Neuron (in vitro differentiated cells): Measurements from ENCODE around the gene GIMD1.
"Not testable (repeated sequence)": the region's sequence is repeated elsewhere in the genome, so short reads cannot be mapped to it uniquely, and the experiment has no call there.

Source experiments
- H2AFZ ChIP-seq: one replicate; pipeline ENCODE4 v1.6.1; 2013; ENCODE audit warnings: low read depth, mild to moderate bottlenecking, inconsistent platforms, low read length, moderate library complexity
- H3K27me3 ChIP-seq: one replicate; pipeline ENCODE4 v1.6.1; 2013; ENCODE audit warnings: low read length; ENCODE audit not compliant: insufficient read depth
- H3K36me3 ChIP-seq: one replicate; pipeline ENCODE4 v1.6.1; 2013; ENCODE audit warnings: low read length; ENCODE audit not compliant: insufficient read depth
- H3K4me1 ChIP-seq: one replicate; pipeline ENCODE4 v1.6.1; 2013; ENCODE audit warnings: low read length; ENCODE audit not compliant: insufficient read depth
- H3K4me3 ChIP-seq: 2 replicates; pipeline ENCODE4 v1.5.1; 2013; ENCODE audit warnings: mild to moderate bottlenecking, low read length, moderate library complexity
- H3K9me3 ChIP-seq: one replicate; pipeline ENCODE4 v1.6.1; 2013; ENCODE audit warnings: low read length

Gene GIMD1

DNA sequence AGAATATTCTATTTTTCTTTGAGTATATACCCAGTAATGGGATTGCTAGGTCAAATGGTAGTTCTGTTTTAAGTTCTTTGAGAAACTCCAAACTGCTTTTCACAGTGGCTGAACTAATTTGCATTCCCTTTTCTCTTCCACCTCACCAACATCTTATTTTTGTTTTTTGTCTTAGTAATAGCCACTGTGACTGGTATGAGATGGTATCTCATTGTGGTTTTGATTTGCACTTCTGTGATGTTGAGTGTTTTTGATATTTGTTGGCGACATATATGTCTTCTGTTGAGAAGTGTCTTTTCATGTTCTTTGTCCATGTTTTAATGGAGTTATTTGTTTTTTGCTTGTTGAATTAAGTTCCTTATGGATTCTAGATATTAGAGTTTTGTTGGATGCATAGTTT lies 27.8 kb downstream of the GIMD1 start:
- no peaks in the 10 kb centered on the region for H3K27me3 ChIP-seq
- peaks cover 7% of the 10 kb centered on the region for H3K9me3 ChIP-seq
- H2AFZ ChIP-seq: no peak overlapping the region
- H3K4me3 ChIP-seq: no peak overlapping the region
- H3K36me3 ChIP-seq: peaks cover 27% of the 10 kb centered on the region
- H3K4me1 ChIP-seq: no peaks in the 10 kb centered on the region

DNA sequence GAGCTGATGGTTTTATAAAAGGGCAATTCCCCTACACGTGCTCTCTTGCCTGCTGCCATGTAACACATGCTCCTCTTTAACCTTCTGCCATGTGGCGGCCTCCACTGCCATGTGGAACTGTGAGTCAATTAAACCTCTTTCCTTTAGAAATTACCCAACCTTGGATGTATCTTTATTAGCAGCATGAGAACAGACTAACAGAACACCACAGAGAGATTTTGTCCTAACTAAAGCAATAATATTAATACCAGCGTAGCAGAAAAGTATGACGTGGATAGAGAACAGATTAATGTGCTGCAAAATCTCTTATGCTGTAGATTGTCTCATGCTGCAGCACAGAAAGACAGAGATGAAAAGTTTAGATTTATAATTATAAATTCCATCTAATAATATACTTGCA lies 29.1 kb downstream of the GIMD1 start:
- Histone ChIP-seq H3K27me3 (no peaks in the 10 kb centered on the region), H2AFZ (no peak overlapping the region), H3K4me3 (no peak overlapping the region), H3K9me3 (peaks cover 7% of the 10 kb centered on the region), H3K4me1 (no peaks in the 10 kb centered on the region), H3K36me3 (peaks cover 27% of the 10 kb centered on the region)

- peaks cover 31% of the 10 kb centered on the region for H3K36me3 ChIP-seq
- no peak overlapping the region for H2AFZ ChIP-seq
- H3K4me1 ChIP-seq: no peaks in the 10 kb centered on the region
- peaks cover 7% of the 10 kb centered on the region for H3K9me3 ChIP-seq
- no peaks in the 10 kb centered on the region for H3K27me3 ChIP-seq
- H3K4me3 ChIP-seq: no peak overlapping the region
Measured at GRCh38 chr4:106338671-106339070, 29.9 kb downstream of the GIMD1 start.

GRCh38 chr4:106337916-106338315 lies 30.7 kb downstream of the GIMD1 start:
- H3K36me3 ChIP-seq: peaks cover 38% of the 10 kb centered on the region
- H2AFZ ChIP-seq: no peak overlapping the region
- no peaks in the 10 kb centered on the region for H3K27me3 ChIP-seq
- H3K4me3 ChIP-seq: no peak overlapping the region
- no peaks in the 10 kb centered on the region for H3K4me1 ChIP-seq
- H3K9me3 ChIP-seq: peaks cover 7% of the 10 kb centered on the region

DNA sequence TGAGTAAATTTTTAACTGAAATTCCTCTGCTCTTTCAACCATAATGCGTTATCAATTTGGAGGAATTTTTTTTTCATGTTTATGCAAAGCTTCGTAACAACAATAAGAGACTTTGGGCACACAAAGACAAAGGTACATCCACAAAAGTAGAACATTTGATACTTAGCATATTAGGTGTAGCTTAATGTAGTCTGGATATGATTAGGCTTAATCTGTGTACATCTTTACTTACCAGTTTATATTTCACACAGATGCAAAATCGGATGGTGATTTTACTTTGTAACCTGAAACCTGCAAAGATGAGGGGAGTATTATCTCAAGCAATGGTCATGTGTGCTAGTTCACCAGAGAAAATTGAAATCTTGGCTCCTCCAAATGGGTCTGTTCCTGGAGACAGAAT lies 32.0 kb downstream of the GIMD1 start:
- Histone ChIP-seq H2AFZ (no peak overlapping the region), H3K4me1 (no peaks in the 10 kb centered on the region), H3K9me3 (peaks cover 7% of the 10 kb centered on the region), H3K36me3 (peaks cover 46% of the 10 kb centered on the region), H3K27me3 (no peaks in the 10 kb centered on the region), H3K4me3 (no peak overlapping the region)

DNA sequence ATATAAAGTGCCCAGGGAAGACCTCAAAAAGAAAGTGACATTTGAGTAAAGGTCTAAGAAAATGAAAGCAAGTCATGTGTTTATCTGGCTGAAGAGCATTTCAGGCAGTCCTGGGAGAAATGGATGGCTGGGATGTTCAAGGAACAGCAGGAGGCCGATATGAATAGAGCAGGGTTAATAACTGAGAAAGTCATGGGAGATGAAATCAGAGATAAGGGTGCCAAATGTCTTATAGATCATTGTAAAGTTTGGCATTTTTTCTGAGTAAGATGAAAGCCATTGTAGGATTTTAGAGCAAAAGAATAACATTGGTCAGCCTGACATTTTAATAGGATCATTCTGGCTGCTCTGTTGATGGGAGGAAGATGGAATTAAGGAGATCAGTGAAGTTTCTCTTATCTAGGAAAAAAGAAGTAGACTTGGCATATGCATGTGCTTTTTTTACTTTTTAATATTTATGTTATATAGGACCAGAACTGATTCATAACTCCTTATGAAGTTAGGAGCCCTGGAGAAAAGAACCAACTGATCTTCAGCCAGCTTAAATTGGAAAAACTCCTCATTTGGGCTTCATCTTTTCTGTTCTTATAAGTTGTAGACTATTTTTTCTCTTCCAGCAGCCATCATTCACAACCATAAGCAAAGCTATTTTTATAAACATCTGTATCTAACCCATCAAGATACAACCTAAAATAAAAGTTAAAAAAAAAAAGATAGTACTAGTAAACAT lies 33.7 kb downstream of the GIMD1 start:
- Histone ChIP-seq H3K4me3 (no peak overlapping the region), H3K36me3 (peaks cover 55% of the 10 kb centered on the region), H3K4me1 (no peaks in the 10 kb centered on the region), H3K9me3 (peaks cover 4% of the 10 kb centered on the region), H2AFZ (no peak overlapping the region), H3K27me3 (no peaks in the 10 kb centered on the region)

GRCh38 chr4:106333186-106333585 lies 35.4 kb downstream of the GIMD1 start:
- peaks cover 59% of the 10 kb centered on the region for H3K36me3 ChIP-seq
- H3K9me3 ChIP-seq: peaks cover 2% of the 10 kb centered on the region
- H3K4me3 ChIP-seq: no peak overlapping the region
- H3K4me1 ChIP-seq: no peaks in the 10 kb centered on the region
- H3K27me3 ChIP-seq: no peaks in the 10 kb centered on the region
- H2AFZ ChIP-seq: no peak overlapping the region

GRCh38 chr4:106329041-106329618 lies 39.4 kb downstream of the GIMD1 start:
- Histone ChIP-seq H3K9me3 (no peaks in the 10 kb centered on the region), H3K4me3 (no peak overlapping the region), H3K36me3 (peaks cover 55% of the 10 kb centered on the region), H3K4me1 (no peaks in the 10 kb centered on the region), H2AFZ (no peak overlapping the region), H3K27me3 (no peaks in the 10 kb centered on the region)

- no peaks in the 10 kb centered on the region for H3K4me1 ChIP-seq
- H3K9me3 ChIP-seq: no peaks in the 10 kb centered on the region
- H3K27me3 ChIP-seq: no peaks in the 10 kb centered on the region
- H3K36me3 ChIP-seq: peaks cover 29% of the 10 kb centered on the region
- no peak overlapping the region for H2AFZ ChIP-seq
- H3K4me3 ChIP-seq: no peak overlapping the region
Measured at GRCh38 chr4:106325800-106326199, 42.8 kb downstream of the GIMD1 start.

DNA sequence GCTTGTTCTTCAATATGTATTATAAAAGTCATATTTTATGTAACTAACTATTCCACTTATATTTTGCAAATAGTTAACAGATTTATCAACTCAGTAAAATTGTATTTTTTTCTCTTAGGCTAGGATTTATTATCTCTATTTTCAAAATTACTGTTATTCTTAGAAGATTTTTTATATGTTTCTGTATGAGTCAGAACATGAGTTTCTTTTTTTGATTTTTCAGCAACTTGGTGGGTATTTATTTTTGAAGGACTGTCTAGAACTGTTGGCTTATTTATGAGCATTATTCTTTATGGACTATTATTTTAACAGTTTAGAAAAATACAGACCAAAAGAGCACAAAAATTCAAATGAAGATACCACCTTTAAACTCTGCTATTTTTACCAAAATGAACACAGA lies 45.5 kb downstream of the GIMD1 start:
- Histone ChIP-seq H3K36me3 (peaks cover 14% of the 10 kb centered on the region), H3K4me3 (no peak overlapping the region), H2AFZ (no peak overlapping the region), H3K27me3 (no peaks in the 10 kb centered on the region), H3K9me3 (peaks cover 2% of the 10 kb centered on the region), H3K4me1 (peaks cover 6% of the 10 kb centered on the region)

- H3K4me3 ChIP-seq, H2AFZ ChIP-seq, H3K27me3 ChIP-seq, H3K9me3 ChIP-seq, H3K36me3 ChIP-seq: not testable (repeated sequence)
- peaks cover 15% of the 10 kb centered on the region for H3K4me1 ChIP-seq
Measured at GRCh38 chr4:106321814-106322213, 46.8 kb downstream of the GIMD1 start.

DNA sequence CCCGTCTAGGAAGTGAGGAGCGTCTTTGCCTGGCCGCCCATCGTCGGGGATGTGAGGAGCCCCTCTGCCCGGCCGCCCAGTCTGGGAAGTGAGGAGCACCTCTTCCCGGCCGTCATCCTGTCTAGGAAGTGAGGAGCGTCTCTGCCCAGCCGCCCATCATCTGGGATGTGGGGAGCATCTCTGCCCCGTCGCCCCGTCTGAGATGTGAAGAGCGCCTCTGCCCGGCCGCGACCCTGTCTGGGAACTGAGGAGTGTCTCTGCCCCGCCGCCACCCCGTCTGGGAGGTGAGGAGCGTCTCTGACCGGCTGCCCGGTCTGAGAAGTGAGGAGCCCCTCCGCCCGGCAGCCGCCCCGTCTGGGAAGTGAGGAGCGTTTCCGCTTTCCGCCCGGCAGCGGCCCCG lies 47.4 kb downstream of the GIMD1 start:
- not testable (repeated sequence) for H3K9me3 ChIP-seq, H3K36me3 ChIP-seq, H3K4me3 ChIP-seq, H3K27me3 ChIP-seq, H2AFZ ChIP-seq
- peaks cover 15% of the 10 kb centered on the region for H3K4me1 ChIP-seq

GRCh38 chr4:106320235-106320634 lies 48.3 kb downstream of the GIMD1 start:
- H3K4me1 ChIP-seq: peaks cover 17% of the 10 kb centered on the region
- no peaks in the 10 kb centered on the region for H3K27me3 ChIP-seq
- no peak overlapping the region for H2AFZ ChIP-seq
- no peaks in the 10 kb centered on the region for H3K36me3 ChIP-seq
- no peak overlapping the region for H3K4me3 ChIP-seq
- H3K9me3 ChIP-seq: peaks cover 2% of the 10 kb centered on the region

GRCh38 chr4:106318511-106318910 lies 50.1 kb downstream of the GIMD1 start:
- H3K27me3 ChIP-seq: no peaks in the 10 kb centered on the region
- H3K36me3 ChIP-seq: no peaks in the 10 kb centered on the region
- H3K4me1 ChIP-seq: peaks cover 22% of the 10 kb centered on the region
- peaks cover 2% of the 10 kb centered on the region for H3K9me3 ChIP-seq
- H2AFZ ChIP-seq: no peak overlapping the region
- no peak overlapping the region for H3K4me3 ChIP-seq
